D341Med (cell line): ENCODE results near the gene ALKBH7.

ENCODE experiments used
- DNase-seq: peaks from one replicate; pipeline ENCODE4 v3.0.0; 2012; ENCODE audit warnings: low spot score

ALKBH7 gene

GRCh38 chr19:6424195-6424938, 51.8 kb downstream of the ALKBH7 start, which contains the start of gene KHSRP:
Gene KHSRP (minus strand): TSS chr19:6424811. CDS start chr19:6424701, 110 bp downstream.
- peak; percentile 98 for DNase-seq
